HG03064 (cell line): Measurements from ENCODE around the gene MTTP.

ENCODE experiments used
- ATAC-seq: cut with Tn5 transposase; IDR thresholded peaks from one replicate; pipeline ENCODE4 v1.9.1; 2021; ENCODE audit warnings: low read depth; ENCODE audit not compliant: unreplicated experiment

The MTTP gene

GRCh38 chr4:99664716-99665115, 90.1 kb downstream of the MTTP start:
- no peak for ATAC-seq

- no peak for ATAC-seq
Measured at GRCh38 chr4:99665983-99666382, 91.4 kb downstream of the MTTP start.

- ATAC-seq = no peak
Measured at GRCh38 chr4:99668472-99668871, 93.8 kb downstream of the MTTP start.

GRCh38 chr4:99669084-99669483, 94.5 kb downstream of the MTTP start:
- ATAC-seq = no peak

GRCh38 chr4:99670409-99671073, 95.9 kb downstream of the MTTP start:
- ATAC-seq = no peak
